Astrocyte (in vitro differentiated cells and primary cell): Measurements from ENCODE around the gene HIF1AN. TPM values are rescaled to one million over a fixed set of nuclear protein-coding genes. Genes with fewer than 3 reads are reported as not detected.

ENCODE experiments used
- DNase-seq: peaks from one replicate; pipeline ENCODE4 v3.0.0-alpha.2; 2010; ENCODE audit warnings: low read depth
- FAIRE-seq: peaks from 2 replicates; lab custom pipeline; 2011; peaks lifted over from hg19 to GRCh38; lab: Jason Lieb, UNC
- H2AFZ ChIP-seq: 2 replicates; pipeline ENCODE4 v1.6.0; 2012; ENCODE audit warnings: low read depth, low read length, inconsistent platforms
- H3K27ac ChIP-seq: 2 replicates; pipeline ENCODE4 v1.5.1; 2011; ENCODE audit warnings: low read depth, low read length, inconsistent platforms
- H3K27me3 ChIP-seq: 2 replicates; pipeline ENCODE4 v1.6.0; 2011; ENCODE audit warnings: low read length, inconsistent platforms; ENCODE audit not compliant: insufficient read depth
- H3K36me3 ChIP-seq: 2 replicates; pipeline ENCODE4 v1.5.1; 2011; ENCODE audit warnings: low read length, inconsistent platforms; ENCODE audit not compliant: insufficient read depth
- H3K4me1 ChIP-seq: 2 replicates; pipeline ENCODE4 v1.5.1; 2011; ENCODE audit warnings: low read length, inconsistent platforms; ENCODE audit not compliant: insufficient read depth
- H3K4me2 ChIP-seq: 2 replicates; pipeline ENCODE4 v1.6.0; 2012; ENCODE audit warnings: low read length, inconsistent platforms
- H3K4me3 ChIP-seq: 2 replicates; pipeline ENCODE4 v1.5.1; 2011; ENCODE audit warnings: low read depth, mild to moderate bottlenecking, low read length, inconsistent platforms; ENCODE audit not compliant: insufficient read depth
- H3K79me2 ChIP-seq: 2 replicates; pipeline ENCODE4 v1.6.0; 2012; ENCODE audit warnings: mild to moderate bottlenecking, low read length, inconsistent platforms; ENCODE audit not compliant: insufficient read depth
- H3K9ac ChIP-seq: 2 replicates; pipeline ENCODE4 v1.6.0; 2012; ENCODE audit warnings: mild to moderate bottlenecking, low read length, inconsistent platforms
- H3K9me3 ChIP-seq: 2 replicates; pipeline ENCODE4 v1.5.1; 2012; ENCODE audit warnings: low read depth, mild to moderate bottlenecking, low read length, inconsistent platforms; ENCODE audit not compliant: insufficient read depth
- H4K20me1 ChIP-seq: 2 replicates; pipeline ENCODE4 v1.6.0; 2012; ENCODE audit warnings: low read length, inconsistent platforms; ENCODE audit not compliant: insufficient read depth
- H3K27ac Mint-ChIP-seq: one replicate; pipeline ENCODE4 v1.8.0; 2021; ENCODE audit warnings: mild to moderate bottlenecking, mixed read lengths; ENCODE audit not compliant: unreplicated experiment
- H3K27me3 Mint-ChIP-seq: one replicate; pipeline ENCODE4 v1.8.0; 2021; ENCODE audit warnings: low read depth, mixed read lengths; ENCODE audit not compliant: unreplicated experiment
- H3K36me3 Mint-ChIP-seq: one replicate; pipeline ENCODE4 v1.8.0; 2021; ENCODE audit warnings: low read depth, mixed read lengths; ENCODE audit not compliant: unreplicated experiment
- H3K4me1 Mint-ChIP-seq: one replicate; pipeline ENCODE4 v1.8.0; 2021; ENCODE audit warnings: low read depth, mixed read lengths; ENCODE audit not compliant: unreplicated experiment
- H3K4me3 Mint-ChIP-seq: one replicate; pipeline ENCODE4 v1.8.0; 2021; ENCODE audit warnings: mild to moderate bottlenecking, moderate library complexity, mixed read lengths; ENCODE audit not compliant: unreplicated experiment
- H3K9me3 Mint-ChIP-seq: one replicate; pipeline ENCODE4 v1.8.0; 2021; ENCODE audit warnings: mild to moderate bottlenecking, mixed read lengths; ENCODE audit not compliant: unreplicated experiment
- CTCF ChIP-seq: IDR thresholded peaks from 2 replicates; pipeline ENCODE4 v1.5.1; 2011; ENCODE audit warnings: low read depth, mild to moderate bottlenecking, inconsistent platforms, low read length, moderate library complexity; ENCODE audit not compliant: insufficient read depth
- EZH2 ChIP-seq: IDR thresholded peaks from 2 replicates; pipeline ENCODE4 v1.6.1; 2012; ENCODE audit warnings: mild to moderate bottlenecking, low read length, inconsistent platforms; ENCODE audit not compliant: insufficient read depth
- total RNA-seq: library from RNA; stranded (reverse); gene quantifications from 2 replicates; pipeline ENCODE4 v1.2.1, GENCODE V29; 2021

The HIF1AN gene
- total RNA-seq, 1 donor from 2014 or later, result 49.4 TPM

GRCh38 chr10:100529475-100530298 is 6.1 kb upstream of the HIF1AN start, which contains the start of gene NDUFB8:
Gene NDUFB8, minus strand, starts transcription at chr10:100529871. Its CDS starts 20 bp downstream, at chr10:100529851.
- FAIRE-seq (no peak), DNase-seq (peak; percentile 48)
- peaks cover 9% of the 10 kb centered on the region for H3K36me3 Mint-ChIP-seq
- peak within 1 kb of the TSS; percentile 100 for H3K4me3 Mint-ChIP-seq
- peaks cover 13% of the 10 kb centered on the region for H3K4me1 ChIP-seq
- H3K9ac ChIP-seq, result peak within 1 kb of the TSS; percentile 97
- TF ChIP-seq EZH2, result no peak
- TF ChIP-seq CTCF, result no peak
- no peaks in the 10 kb centered on the region for H3K27me3 Mint-ChIP-seq
- peaks cover 13% of the 10 kb centered on the region for H3K36me3 ChIP-seq
- H3K4me3 ChIP-seq, result peak within 1 kb of the TSS; percentile 95
- no peaks in the 10 kb centered on the region for H3K27me3 ChIP-seq
- H3K79me2 ChIP-seq, result peaks cover 39% of the 10 kb centered on the region
- H2AFZ ChIP-seq, result peak within 1 kb of the TSS; percentile 98
- H3K4me1 Mint-ChIP-seq, result peaks cover 11% of the 10 kb centered on the region
- H3K27ac Mint-ChIP-seq, result peak within 1 kb of the TSS; percentile 95
- peak within 1 kb of the TSS; percentile 99 for H3K4me2 ChIP-seq
- peak within 1 kb of the TSS; percentile 76 for H3K27ac ChIP-seq
- H4K20me1 ChIP-seq, result peaks cover 6% of the 10 kb centered on the region
- no peaks in the 10 kb centered on the region for H3K9me3 Mint-ChIP-seq
- no peaks in the 10 kb centered on the region for H3K9me3 ChIP-seq

- no peak for DNase-seq
- TF ChIP-seq CTCF (no peak), EZH2 (no peak)
- Histone ChIP-seq H3K79me2 (peaks cover 45% of the 10 kb centered on the region), H3K4me1 (peaks cover 19% of the 10 kb centered on the region), H4K20me1 (peaks cover 14% of the 10 kb centered on the region), H3K27me3 (no peaks in the 10 kb centered on the region), H3K9ac (no peak overlapping the region), H3K36me3 (peaks cover 3% of the 10 kb centered on the region), H3K4me2 (no peak overlapping the region), H3K27ac (no peak overlapping the region), H2AFZ (no peak overlapping the region), H3K9me3 (no peaks in the 10 kb centered on the region), H3K4me3 (no peak overlapping the region)
- Mint-ChIP-seq H3K36me3 (peaks cover 4% of the 10 kb centered on the region), H3K4me3 (no peak overlapping the region), H3K9me3 (no peaks in the 10 kb centered on the region), H3K27me3 (no peaks in the 10 kb centered on the region), H3K4me1 (peaks cover 15% of the 10 kb centered on the region), H3K27ac (no peak overlapping the region)
- no peak for FAIRE-seq
Observed at GRCh38 chr10:100531761-100532160, 4.0 kb upstream of the HIF1AN start.

- no peak overlapping the region for H3K4me3 Mint-ChIP-seq
- Histone ChIP-seq H3K27ac (no peak overlapping the region), H3K4me1 (peaks cover 19% of the 10 kb centered on the region), H3K4me3 (no peak overlapping the region), H2AFZ (no peak overlapping the region), H3K36me3 (peaks cover 3% of the 10 kb centered on the region), H4K20me1 (peaks cover 25% of the 10 kb centered on the region), H3K9ac (no peak overlapping the region), H3K79me2 (peaks cover 45% of the 10 kb centered on the region), H3K27me3 (no peaks in the 10 kb centered on the region), H3K9me3 (no peaks in the 10 kb centered on the region), H3K4me2 (no peak overlapping the region)
- no peak for FAIRE-seq
- no peak for DNase-seq
- H3K27ac Mint-ChIP-seq, result no peak overlapping the region
- H3K36me3 Mint-ChIP-seq, result peaks cover 2% of the 10 kb centered on the region
- no peaks in the 10 kb centered on the region for H3K9me3 Mint-ChIP-seq
- no peaks in the 10 kb centered on the region for H3K27me3 Mint-ChIP-seq
- peaks cover 21% of the 10 kb centered on the region for H3K4me1 Mint-ChIP-seq
- TF ChIP-seq CTCF (no peak), EZH2 (no peak)
Observed at GRCh38 chr10:100534726-100535125, 1.0 kb upstream of the HIF1AN start.
